OCI-LY1 (cell line): Measurements from ENCODE around the gene TMCC2.
A peak's percentile ranks its signal among the peaks of the same experiment; 100 is the strongest.

ENCODE experiments used
- H2AFZ ChIP-seq: fragments of 200-600 bp; sonication (generic), shearing (Covaris generic); 2 replicates; pipeline ENCODE4 v1.6.0; 2014; ENCODE audit warnings: antibody characterized with exemption, mild to moderate bottlenecking, low read length
- H3F3A ChIP-seq: fragments of 200-600 bp; sonication (generic), shearing (Covaris generic); 2 replicates; pipeline ENCODE4 v1.6.0; 2014; ENCODE audit warnings: mild to moderate bottlenecking, antibody characterized with exemption, low read length, moderate library complexity; ENCODE audit not compliant: insufficient read depth
- H3K27ac ChIP-seq: fragments of 200-600 bp; sonication (generic); 2 replicates; pipeline ENCODE4 v1.5.1; 2014; ENCODE audit warnings: low read length, mixed run types, mild to moderate bottlenecking, low read depth; ENCODE audit not compliant: poor library complexity, severe bottlenecking
- H3K27me3 ChIP-seq: fragments of 200-600 bp; sonication (generic); 2 replicates; pipeline ENCODE4 v1.6.0; 2014; ENCODE audit warnings: antibody characterized with exemption, mild to moderate bottlenecking, low read length, moderate library complexity; ENCODE audit not compliant: insufficient read depth
- H3K36me3 ChIP-seq: fragments of 200-600 bp; sonication (generic); 2 replicates; pipeline ENCODE4 v1.6.1; 2014; ENCODE audit warnings: mild to moderate bottlenecking, antibody characterized with exemption, low read length, moderate library complexity, mixed read lengths; ENCODE audit not compliant: insufficient read depth
- H3K4me1 ChIP-seq: fragments of 200-600 bp; sonication (generic); 2 replicates; pipeline ENCODE4 v1.5.1; 2014; ENCODE audit warnings: mild to moderate bottlenecking, low read length, moderate library complexity; ENCODE audit not compliant: insufficient read depth, severe bottlenecking
- H3K4me2 ChIP-seq: fragments of 200-600 bp; sonication (generic), shearing (Covaris generic); 2 replicates; pipeline ENCODE4 v1.6.1; 2014; ENCODE audit warnings: low read length
- H3K4me3 ChIP-seq: fragments of 200-600 bp; sonication (generic); 2 replicates; pipeline ENCODE4 v1.5.1; 2014; ENCODE audit warnings: low read length, low read depth, mild to moderate bottlenecking, mixed read lengths; ENCODE audit not compliant: poor library complexity, severe bottlenecking
- H3K79me2 ChIP-seq: fragments of 200-600 bp; shearing (Covaris generic); 2 replicates; pipeline ENCODE4 v1.6.1; 2016; ENCODE audit warnings: mixed run types, low read length, mixed read lengths; ENCODE audit not compliant: insufficient read depth
- H3K9ac ChIP-seq: fragments of 200-600 bp; sonication (generic), shearing (Covaris generic); 2 replicates; pipeline ENCODE4 v1.6.1; 2014; ENCODE audit warnings: mild to moderate bottlenecking, low read length, mixed read lengths
- H3K9me2 ChIP-seq: fragments of 200-600 bp; sonication (generic), shearing (Covaris generic); 2 replicates; pipeline ENCODE4 v1.6.1; 2014; ENCODE audit warnings: low read depth, mild to moderate bottlenecking, low read length, mixed read lengths
- H3K9me3 ChIP-seq: fragments of 200-600 bp; shearing (Covaris generic); 2 replicates; pipeline ENCODE4 v1.6.1; 2014; ENCODE audit warnings: low read length, mixed read lengths
- H4K20me1 ChIP-seq: fragments of 200-600 bp; sonication (generic), shearing (Covaris generic); 2 replicates; pipeline ENCODE4 v1.6.0; 2016; ENCODE audit warnings: mild to moderate bottlenecking, low read length; ENCODE audit not compliant: insufficient read depth
- CTCF ChIP-seq: fragments of 200-600 bp; sonication (generic), shearing (Covaris generic); IDR thresholded peaks from 2 replicates; pipeline ENCODE4 v1.5.1; 2017; ENCODE audit warnings: mild to moderate bottlenecking, antibody characterized with exemption, low read length, moderate library complexity, mixed read lengths
- EZH2 ChIP-seq: fragments of 200-600 bp; sonication (generic), shearing (Covaris generic); IDR thresholded peaks from 2 replicates; pipeline ENCODE4 v1.8.0; 2017; ENCODE audit warnings: borderline replicate concordance, mixed run types, mild to moderate bottlenecking, antibody characterized with exemption, low read length, moderate library complexity, mixed read lengths

Gene TMCC2

GRCh38 chr1:205275133-205275532 lies 47.4 kb downstream of the TMCC2 start:
- Histone ChIP-seq H3K4me3 (no peak overlapping the region), H3K4me1 (peaks cover 45% of the 10 kb centered on the region), H3F3A (no peaks in the 10 kb centered on the region), H4K20me1 (no peaks in the 10 kb centered on the region), H3K79me2 (no peaks in the 10 kb centered on the region), H3K36me3 (no peaks in the 10 kb centered on the region), H3K27ac (peak overlapping the region; percentile 94), H3K9ac (peak overlapping the region; percentile 17; the same call in 1 of the 2 replicates), H3K27me3 (no peaks in the 10 kb centered on the region), H3K4me2 (peak overlapping the region; percentile 25; the same call in 1 of the 2 replicates), H3K9me2 (no peaks in the 10 kb centered on the region), H3K9me3 (no peaks in the 10 kb centered on the region), H2AFZ (no peak overlapping the region)
- TF ChIP-seq EZH2 = no peak
- TF ChIP-seq CTCF = peak; percentile 40; the same call in 1 of the 2 replicates

- no peaks in the 10 kb centered on the region for H3K9me2 ChIP-seq
- peak overlapping the region; percentile 94 for H3K27ac ChIP-seq
- H3K27me3 ChIP-seq = no peaks in the 10 kb centered on the region
- peak overlapping the region; percentile 7; the same call in 1 of the 2 replicates for H3K4me2 ChIP-seq
- H3F3A ChIP-seq = no peaks in the 10 kb centered on the region
- H3K79me2 ChIP-seq = no peaks in the 10 kb centered on the region
- H3K4me1 ChIP-seq = peaks cover 52% of the 10 kb centered on the region
- no peaks in the 10 kb centered on the region for H4K20me1 ChIP-seq
- no peak overlapping the region for H3K4me3 ChIP-seq
- H2AFZ ChIP-seq = no peak overlapping the region
- H3K9ac ChIP-seq = peak overlapping the region; percentile 17; the same call in 1 of the 2 replicates
- no peaks in the 10 kb centered on the region for H3K9me3 ChIP-seq
- H3K36me3 ChIP-seq = no peaks in the 10 kb centered on the region
- TF ChIP-seq EZH2 (no peak), CTCF (no peak)
Observed at GRCh38 chr1:205275916-205276688, 48.4 kb downstream of the TMCC2 start.

GRCh38 chr1:205276689-205277065 lies 48.9 kb downstream of the TMCC2 start:
- peak overlapping the region; percentile 7; the same call in 1 of the 2 replicates for H3K4me2 ChIP-seq

More at GRCh38 chr1:205276689-205277065, 48.9 kb downstream of the TMCC2 start:
- H3K9me2 ChIP-seq = no peaks in the 10 kb centered on the region
- peak overlapping the region; percentile 94 for H3K27ac ChIP-seq
- no peaks in the 10 kb centered on the region for H3K27me3 ChIP-seq
- H3F3A ChIP-seq = no peaks in the 10 kb centered on the region
- H3K4me1 ChIP-seq = peaks cover 52% of the 10 kb centered on the region
- no peaks in the 10 kb centered on the region for H3K36me3 ChIP-seq
- no peaks in the 10 kb centered on the region for H3K79me2 ChIP-seq
- H3K4me3 ChIP-seq = no peak overlapping the region
- H2AFZ ChIP-seq = no peak overlapping the region
- H3K9ac ChIP-seq = peak overlapping the region; percentile 12; the same call in 1 of the 2 replicates
- H4K20me1 ChIP-seq = no peaks in the 10 kb centered on the region
- no peak for TF ChIP-seq EZH2
- no peak for TF ChIP-seq CTCF
- H3K9me3 ChIP-seq = no peaks in the 10 kb centered on the region
